Activated CD4-positive, alpha-beta T cell treated with anti-CD3 and anti-CD28 coated beads, Interleukin-10, Interleukin-2, amounts not matched to agents 100 ng/mL and 50 ng/mL, durations not matched to agents 16 hours and 8 hours (primary cell): Measurements from ENCODE around the gene EWSR1.
A peak's percentile ranks its signal among the peaks of the same experiment; 100 is the strongest.

Experiments used
- DNase-seq: peaks from one replicate; pipeline ENCODE4 v3.0.0-alpha.2; 2020

The EWSR1 gene

DNA sequence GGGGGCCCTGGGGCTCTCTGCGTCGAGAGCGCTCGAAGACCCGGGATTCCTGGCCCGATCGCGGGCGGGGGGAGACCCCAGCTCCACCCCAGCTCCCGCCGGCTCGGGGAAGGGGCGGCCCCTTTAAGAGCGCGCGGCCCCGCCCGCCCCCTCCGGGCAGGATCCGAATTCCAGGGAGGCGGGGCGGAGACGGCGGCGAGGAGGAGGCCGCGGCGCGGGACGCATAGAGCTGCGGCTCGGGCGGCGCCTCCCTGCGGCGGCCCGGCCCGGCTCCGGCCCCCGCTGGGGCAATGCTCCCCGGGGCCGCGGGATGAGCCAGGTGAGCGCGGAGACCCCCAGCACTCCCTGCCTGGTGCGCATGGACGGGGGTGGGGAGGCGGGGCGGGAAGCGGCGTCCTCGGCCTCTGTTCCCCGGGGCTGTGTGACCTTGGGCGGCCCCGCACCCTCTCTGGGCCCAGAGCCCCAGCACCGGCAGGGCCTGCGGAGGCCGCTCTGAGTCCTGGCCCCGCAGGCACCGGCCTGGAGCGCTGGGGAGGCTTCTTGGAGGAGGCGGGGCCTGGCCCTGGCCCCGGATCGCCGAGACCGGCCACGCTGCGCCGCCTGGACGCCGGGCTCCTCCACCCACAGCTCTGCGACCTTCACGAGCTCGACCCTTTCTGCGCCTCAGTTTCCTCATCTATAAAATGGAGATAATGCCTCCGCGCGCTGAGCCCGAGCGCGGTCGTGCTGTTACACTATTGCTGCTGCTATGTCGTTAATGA lies 38.9 kb downstream of the EWSR1 start:
- peak; percentile 35 for DNase-seq

DNA sequence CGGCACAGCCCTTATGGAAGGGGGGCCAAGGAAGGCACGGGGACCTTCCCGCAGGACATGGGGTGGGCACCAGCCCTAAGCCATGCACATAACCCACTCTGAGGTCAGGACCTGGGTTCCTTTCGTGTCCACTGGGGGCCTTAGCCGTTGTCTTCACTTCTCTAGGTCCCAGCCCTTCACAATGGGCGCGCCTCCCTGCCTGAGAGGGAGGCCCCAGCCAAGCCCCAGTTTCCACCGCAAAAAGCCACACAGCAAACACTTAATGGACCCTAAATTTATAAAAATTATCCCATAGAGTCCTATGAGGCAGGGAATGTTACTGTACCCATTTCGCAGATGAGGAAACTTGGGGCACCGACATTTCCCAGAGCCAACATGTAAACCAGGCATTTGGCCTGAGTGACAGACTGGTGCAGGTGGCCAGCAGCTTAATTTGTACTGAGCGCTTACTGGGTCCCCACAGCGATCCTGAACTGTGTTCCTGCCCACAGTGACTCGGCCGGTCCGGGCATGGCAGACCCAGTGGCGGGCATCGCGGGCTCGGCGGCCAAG lies 39.6 kb downstream of the EWSR1 start:
- DNase-seq: no peak

DNA sequence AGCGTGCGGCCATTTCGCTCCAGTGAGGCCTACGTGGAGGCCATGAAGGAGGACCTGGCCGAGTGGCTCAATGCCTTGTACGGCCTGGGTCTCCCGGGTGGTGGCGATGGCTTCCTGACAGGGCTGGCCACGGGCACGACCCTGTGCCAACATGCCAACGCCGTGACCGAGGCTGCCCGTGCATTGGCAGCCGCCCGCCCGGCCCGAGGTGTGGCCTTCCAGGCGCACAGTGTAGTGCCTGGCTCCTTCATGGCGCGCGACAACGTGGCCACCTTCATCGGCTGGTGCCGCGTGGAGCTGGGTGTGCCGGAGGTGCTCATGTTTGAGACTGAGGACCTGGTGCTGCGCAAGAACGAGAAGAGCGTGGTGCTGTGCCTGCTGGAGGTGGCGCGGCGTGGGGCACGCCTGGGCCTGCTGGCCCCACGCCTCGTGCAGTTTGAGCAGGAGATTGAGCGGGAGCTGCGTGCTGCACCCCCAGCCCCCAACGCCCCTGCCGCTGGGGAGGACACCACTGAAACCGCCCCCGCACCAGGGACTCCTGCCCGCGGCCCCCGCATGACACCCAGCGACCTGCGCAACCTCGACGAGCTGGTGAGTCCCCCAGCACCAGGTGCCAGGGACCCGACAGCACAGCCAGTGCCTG lies 40.2 kb downstream of the EWSR1 start:
- DNase-seq: no peak

- peak; percentile 57 for DNase-seq
Measured at GRCh38 chr22:29308791-29309262, 40.8 kb downstream of the EWSR1 start.

GRCh38 chr22:29309332-29310064 lies 41.4 kb downstream of the EWSR1 start:
- no peak for DNase-seq

DNA sequence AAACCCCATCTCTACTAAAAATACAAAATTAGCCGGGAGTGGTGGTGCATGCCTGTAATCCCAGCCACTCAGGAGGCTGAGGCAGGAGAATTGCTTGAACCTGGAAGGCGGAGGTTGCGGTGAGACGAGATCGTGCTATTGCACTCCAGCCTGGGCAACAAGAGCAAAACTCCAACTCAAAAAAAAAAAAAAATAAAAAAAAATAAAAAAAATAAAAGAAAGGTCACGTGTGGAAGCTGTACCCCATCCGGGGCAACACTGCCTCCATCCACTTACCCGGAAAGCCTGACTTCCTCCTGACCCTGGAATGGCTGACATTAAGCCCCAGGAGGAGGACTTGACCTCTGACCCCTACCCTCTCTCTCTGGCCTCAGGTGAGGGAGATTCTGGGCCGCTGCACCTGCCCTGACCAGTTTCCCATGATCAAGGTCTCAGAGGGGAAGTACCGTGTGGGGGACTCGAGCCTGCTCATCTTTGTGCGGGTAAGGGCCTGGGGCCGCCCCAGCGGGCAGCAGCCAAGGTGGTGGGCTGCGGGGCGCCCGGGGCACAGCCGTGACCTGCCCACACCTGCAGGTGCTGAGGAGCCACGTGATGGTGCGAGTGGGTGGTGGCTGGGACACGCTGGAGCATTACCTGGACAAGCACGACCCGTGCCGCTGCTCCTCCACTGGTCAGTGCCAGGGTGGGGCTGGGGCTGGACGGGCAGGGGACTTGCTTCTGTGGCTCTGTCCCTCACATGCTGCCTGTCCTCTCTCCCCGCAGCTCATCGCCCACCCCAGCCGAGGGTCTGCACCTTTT lies 42.2 kb downstream of the EWSR1 start:
- DNase-seq: no peak

DNA sequence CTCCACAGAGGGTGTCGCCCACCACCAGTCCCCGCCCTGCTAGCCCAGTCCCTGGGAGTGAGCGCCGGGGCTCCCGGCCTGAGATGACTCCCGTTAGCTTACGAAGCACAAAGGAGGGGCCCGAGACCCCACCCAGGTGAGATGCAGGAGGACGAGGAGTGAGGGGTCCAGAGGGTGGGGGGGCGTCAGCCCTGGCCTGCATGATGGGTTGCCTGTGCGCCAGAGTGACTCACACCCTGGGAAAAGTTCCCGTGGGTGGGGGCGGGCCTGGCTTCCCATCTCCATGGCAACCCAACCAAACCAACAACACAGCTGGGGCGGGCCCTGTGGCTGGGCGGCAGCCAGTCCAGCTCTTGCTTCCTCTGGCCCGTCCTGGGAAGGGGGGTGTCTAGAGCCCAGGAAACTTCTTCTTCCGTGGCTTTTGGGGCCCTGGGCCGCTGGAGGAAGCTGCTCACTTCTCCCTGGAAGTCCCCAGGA lies 42.8 kb downstream of the EWSR1 start:
- DNase-seq: peak; percentile 67

DNA sequence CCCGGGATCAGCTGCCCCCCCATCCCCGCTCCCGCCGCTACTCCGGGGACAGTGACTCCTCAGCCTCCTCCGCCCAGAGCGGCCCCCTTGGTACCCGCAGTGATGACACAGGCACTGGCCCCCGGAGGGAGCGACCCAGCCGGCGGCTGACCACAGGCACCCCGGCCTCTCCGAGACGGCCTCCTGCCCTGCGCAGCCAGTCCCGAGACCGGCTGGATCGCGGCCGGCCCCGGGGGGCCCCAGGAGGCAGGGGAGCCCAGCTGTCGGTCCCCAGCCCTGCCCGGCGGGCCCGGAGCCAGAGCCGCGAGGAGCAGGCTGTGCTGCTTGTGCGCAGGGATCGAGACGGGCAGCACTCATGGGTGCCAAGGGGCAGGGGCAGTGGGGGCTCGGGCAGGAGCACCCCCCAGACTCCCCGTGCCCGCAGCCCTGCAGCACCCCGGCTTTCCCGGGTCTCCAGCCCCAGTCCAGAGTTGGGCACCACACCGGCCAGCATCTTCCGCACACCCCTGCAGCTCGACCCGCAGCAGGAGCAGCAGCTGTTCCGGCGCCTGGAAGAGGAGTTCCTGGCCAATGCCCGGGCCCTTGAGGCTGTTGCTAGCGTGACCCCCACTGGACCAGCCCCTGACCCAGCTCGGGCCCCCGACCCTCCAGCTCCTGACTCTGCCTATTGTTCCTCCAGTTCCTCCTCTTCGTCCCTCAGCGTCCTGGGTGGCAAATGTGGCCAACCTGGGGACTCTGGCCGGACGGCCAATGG lies 43.6 kb downstream of the EWSR1 start:
- no peak for DNase-seq

GRCh38 chr22:29312218-29313125 lies 44.4 kb downstream of the EWSR1 start:
- no peak for DNase-seq

GRCh38 chr22:29313126-29313575 lies 45.1 kb downstream of the EWSR1 start:
- peak; percentile 49 for DNase-seq

- no peak for DNase-seq
Measured at GRCh38 chr22:29313576-29314466, 45.8 kb downstream of the EWSR1 start.

- DNase-seq: no peak
Measured at GRCh38 chr22:29314537-29315285, 46.6 kb downstream of the EWSR1 start.

- no peak for DNase-seq
Measured at GRCh38 chr22:29315286-29316140, 47.4 kb downstream of the EWSR1 start, which contains the start of gene RASL10A. Gene RASL10A (minus strand): TSS chr22:29315697. CDS start chr22:29315246, 451 bp downstream.

DNA sequence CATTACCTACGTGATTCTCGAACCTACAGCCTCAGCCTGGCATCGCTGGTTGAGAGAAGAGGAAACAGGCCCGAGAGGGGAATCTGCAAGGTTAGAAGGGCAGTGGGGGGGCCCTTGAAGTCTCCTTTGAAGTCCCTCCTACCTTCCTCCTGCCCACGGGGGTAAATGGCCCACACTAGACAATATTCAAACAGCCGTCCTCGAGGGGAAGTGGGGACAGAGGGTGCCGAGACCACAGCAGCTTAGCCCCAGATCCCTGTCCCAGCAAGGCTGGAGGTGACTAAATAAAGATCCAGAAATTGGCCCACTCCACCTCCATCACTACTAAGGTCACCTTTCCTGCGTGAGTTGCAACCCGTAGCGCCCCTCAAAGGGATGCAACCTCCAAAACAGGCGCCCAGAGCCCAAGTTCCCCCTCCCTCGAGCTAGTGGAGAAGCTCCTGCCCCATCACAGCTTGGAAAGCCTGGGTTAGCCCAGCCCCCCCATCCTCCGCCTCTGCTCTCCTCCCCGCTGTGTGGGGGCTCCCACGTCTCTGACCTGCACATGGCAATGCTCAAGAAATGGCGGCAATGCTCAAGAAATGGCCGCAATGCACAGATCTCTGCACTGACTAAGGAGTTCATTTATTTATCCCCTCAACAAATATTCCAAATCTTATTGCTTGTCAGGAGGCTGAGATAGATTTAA lies 48.2 kb downstream of the EWSR1 start:
- no peak for DNase-seq

DNA sequence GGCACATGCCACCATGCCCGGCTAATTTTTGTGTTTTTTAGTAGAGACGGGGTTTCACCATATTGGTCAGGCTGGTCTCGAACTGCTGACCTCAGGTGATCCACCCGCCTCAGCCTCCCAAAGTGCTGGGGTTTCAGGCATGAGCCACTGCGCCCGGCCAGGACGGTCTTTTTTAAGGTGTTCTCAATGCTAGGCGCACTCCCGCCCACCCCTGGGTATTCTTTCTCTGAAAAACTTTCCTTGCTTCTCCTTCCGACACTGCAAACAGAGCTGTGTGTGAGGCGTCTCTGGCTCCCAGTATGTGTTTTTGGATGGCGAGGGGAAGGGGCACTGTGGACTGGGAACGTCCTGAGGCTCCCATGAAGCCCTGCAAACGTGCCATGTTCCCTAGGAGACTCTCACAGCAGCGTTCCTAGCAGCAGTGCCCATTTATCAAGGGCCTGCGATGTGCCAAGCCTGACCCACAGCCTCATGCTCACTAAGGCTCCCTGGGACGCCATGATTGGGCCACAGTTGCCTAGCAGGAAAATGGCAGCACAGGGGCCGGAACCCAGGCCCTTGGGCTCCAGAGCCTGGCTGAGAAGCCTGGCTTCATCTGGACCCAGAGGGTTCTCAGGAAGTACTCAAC lies 49.9 kb downstream of the EWSR1 start:
- DNase-seq: no peak

GRCh38 chr22:29319072-29319471 lies 51.0 kb downstream of the EWSR1 start:
- no peak for DNase-seq
